Stimulated activated CD8-positive, alpha-beta memory T cell treated with anti-CD3 and anti-CD28 coated beads, Interleukin-4, amount 100 ng/mL, for 24 hours (primary cell): ENCODE results near the gene TMC5.
"Not testable (repeated sequence)": the region's sequence is repeated elsewhere in the genome, so short reads cannot be mapped to it uniquely, and the experiment has no call there.

Experiments used
- DNase-seq: peaks from one replicate; pipeline ENCODE4 v3.0.0-alpha.2; 2020; ENCODE audit warnings: low read depth

TMC5 gene

GRCh38 chr16:19406891-19407491, 10.7 kb upstream of the TMC5 start:
- DNase-seq = no peak

DNA sequence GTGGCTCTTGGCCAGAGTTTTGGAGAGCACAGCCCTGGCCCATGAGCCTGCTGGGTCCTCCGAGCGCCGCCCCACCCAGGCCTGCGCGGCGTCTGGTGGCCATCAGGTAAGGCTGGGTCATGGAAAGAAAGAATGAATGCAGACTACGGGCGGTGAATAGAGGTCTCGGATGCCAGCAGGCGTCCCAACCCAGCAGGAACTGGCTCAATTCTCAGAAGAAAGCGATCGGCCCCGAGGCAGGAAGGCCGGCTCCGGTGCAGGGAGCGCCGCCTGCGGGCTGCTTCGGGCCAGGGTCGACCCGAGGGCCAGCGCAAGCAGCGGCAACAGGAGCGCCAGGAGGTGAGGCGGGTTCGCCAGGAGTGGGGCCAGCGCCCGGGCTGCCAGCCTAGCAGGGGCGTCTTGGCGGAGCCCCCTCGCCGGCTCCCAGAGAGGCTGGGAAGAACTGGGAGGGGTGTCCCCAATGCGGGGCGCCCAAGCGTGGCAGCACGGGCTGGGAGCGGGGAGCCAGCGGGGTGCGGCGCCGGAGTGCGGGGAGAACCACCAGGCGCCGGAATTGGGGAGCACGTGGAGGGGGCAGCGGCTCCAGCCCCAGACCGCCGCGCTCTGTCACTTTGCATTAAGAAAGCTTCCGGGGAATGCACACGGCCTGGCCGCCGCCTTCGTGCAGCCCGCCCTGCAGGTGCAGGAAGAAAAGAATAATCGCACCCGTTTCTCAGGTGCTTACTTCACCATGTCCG, 7.1 kb upstream of the TMC5 start:
- no peak for DNase-seq

GRCh38 chr16:19411298-19411697, 6.4 kb upstream of the TMC5 start:
- DNase-seq = no peak

DNA sequence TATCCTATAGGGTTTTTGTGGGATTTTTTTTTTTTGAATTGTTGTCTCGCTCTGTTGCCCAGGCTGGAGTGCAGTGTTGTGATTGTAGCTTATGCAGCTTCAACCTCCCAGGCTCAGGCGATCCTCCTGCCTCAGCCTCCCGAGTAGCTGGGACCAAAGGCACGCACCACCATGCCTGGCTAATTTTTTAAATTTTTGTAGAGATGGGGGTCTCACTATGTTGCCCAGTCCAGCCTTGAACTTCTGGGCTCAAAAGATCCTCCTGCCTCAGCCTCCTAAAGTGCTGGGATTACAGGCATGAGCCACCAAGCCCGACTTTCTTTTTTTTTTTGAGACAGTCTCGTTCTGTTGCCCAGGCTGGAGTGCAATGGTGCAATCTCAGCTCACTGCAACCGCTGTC, 5.6 kb upstream of the TMC5 start:
- DNase-seq = not testable (repeated sequence)

DNA sequence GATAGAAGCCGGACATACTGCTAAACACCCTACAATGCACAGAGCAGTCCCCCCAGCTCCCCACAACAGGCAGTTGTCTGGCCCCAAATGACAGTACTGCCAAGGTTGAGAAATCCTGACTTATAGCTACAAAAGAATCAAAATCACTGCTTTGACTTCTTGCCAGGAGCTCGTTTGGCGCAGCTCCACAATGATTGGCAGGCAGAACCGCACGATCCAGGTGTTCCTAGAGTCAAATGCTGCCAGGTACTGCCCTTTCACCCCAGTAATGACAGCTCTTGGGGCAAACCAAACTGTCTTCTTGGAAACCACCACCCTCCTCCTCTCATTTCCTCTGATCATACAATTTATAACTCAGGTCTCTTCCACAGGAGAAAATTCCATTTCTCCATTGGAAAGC, 2.2 kb upstream of the TMC5 start:
- DNase-seq = no peak

GRCh38 chr16:19415918-19416317, 1.8 kb upstream of the TMC5 start:
- DNase-seq = no peak

DNA sequence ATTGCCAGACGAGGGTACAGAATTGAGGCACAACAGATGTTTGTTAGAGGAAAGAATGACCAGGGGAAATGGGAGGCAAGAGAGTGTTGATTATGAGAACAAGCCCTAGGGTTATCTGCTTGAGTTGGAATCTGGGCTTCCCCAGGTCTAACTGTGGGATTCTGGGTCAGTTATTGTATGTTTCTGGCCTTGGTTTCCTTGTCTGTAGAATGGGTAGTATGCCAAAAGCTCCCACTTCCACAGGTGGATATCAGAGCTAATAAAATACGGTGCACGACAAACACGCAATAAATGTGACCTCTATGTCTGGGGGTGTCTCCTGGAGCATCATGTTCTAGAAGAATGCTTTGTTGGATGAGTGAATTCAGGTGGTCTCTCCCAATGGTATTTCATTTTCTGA, 517 bp downstream of the TMC5 start:
- no peak for DNase-seq

DNA sequence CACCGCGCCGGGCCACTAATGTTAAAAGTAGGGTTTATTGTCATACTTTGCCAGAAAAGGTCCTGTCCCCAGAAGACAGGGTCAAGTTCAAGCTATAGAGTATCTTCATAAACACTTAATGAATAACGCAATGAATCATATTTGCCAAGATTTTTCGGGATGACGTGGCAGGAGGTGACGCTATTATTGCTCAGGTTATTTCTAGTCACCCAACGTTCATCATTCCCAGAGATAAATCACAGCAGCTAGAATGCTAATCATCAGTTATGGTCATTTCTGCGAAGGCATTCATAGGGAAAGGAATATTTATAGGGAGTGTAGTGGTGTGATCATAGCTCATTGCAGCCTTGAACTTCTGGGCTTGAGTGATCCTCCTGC, 2.0 kb downstream of the TMC5 start:
- no peak for DNase-seq

DNA sequence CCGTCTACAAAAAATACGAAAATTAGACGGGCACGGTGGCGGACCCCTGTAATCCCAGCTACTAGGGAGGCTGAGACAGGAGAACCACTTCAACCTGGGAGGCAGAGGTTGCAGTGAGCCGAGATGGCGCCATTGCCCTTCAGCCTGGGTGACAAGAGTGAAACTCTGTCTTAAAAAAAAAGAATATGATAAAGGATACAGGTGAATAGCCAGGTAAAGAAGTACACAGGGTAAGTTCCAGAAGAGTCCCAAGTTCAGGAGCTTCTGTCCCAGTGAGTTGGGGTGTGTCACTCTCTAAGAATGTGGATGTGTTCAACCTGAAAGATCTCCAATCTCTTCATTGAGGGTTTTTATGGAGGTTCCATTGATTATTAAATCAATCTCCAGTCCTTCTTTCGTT, 6.8 kb downstream of the TMC5 start:
- DNase-seq = no peak

DNA sequence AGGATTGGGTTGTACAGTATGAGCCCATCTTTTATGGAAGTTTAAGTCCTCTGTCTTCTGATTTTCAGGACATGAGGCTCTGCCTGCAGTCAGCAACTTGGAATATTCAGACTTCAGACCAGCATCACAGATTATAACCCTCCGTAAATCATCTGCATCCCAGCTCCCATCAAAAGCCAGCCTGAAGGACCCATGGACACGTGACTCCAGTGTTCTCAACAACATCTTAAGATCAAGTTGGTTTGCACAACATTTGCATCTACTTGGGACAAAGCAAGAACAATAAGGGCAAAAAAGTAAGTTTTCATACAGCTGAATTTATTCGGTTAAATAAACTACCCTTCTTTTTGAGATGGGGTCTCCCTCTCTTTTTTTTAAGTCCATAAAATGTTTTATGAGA, 12.7 kb downstream of the TMC5 start:
- DNase-seq = no peak

DNA sequence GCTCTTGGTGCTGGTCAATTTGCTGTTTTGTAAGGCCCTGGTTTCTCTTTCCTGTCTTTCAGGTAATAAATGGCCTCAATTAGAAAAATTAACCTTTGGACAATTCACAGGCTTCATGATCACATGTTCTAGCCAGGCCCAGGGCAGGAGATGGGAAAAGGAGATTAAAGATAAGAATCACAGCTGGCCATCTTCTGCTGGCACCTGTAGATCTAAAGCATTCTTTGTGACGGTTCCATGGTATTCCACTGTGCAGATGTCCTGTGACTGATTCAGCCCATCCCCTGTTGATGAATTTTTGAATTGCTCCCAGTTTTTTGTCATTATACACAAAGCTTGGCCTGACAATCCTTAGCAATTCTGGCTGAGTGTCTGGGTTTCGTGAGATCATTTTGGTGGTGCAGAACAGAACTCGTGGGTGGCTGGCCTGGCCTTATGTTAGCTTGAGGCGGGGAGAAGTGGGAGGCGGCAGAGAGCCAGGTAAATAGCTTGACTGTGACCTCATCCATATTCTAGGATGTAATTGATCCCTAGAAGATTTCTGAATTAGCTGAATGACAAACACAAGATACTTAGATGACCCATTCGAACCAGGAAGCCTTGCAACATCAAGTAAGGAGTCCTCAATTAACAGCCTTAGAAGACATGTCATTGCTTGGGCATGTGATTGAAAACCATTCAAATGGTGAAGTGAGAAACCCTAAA, 14.1 kb downstream of the TMC5 start:
- no peak for DNase-seq

- no peak for DNase-seq
Observed at GRCh38 chr16:19432429-19432828, 14.7 kb downstream of the TMC5 start.

GRCh38 chr16:19434584-19434983, 16.9 kb downstream of the TMC5 start:
- DNase-seq = no peak

DNA sequence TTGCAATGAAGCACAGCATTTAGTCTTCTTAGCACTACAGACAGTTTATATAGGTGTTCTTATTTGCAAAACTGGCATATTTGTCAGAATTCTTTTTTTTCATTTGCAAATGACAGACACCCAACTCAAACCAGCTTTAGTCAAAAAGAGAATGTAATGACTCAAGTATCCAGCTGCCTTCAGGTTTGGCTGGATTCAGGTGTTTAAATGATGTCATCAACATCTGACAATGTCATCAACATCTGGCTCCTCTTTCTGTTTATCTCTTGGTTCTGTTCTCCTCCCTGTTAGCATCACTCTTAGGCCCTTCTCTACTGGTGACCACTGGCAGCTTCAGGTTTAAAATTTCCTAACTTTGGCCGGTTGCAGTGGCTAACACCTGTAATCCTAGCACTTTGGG, 18.9 kb downstream of the TMC5 start:
- DNase-seq = no peak

DNA sequence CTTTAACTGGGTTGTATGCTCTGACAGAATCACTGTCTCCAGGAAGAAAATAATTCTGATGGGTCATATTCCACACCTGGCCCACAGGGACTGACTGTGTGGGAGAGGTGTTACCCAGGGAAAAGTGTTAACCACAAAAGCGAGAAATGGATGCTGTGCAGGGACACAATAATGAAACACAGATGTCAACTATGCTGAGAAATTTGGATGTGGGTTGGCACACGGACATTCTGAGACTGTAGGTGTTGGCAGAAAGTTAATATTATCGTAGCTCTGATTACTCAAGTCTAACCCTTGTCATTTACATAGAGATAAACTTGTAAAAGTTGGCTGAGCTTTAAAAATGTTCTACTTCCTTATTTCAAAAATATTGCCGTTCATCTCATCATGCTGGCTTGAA, 19.6 kb downstream of the TMC5 start:
- no peak for DNase-seq

DNA sequence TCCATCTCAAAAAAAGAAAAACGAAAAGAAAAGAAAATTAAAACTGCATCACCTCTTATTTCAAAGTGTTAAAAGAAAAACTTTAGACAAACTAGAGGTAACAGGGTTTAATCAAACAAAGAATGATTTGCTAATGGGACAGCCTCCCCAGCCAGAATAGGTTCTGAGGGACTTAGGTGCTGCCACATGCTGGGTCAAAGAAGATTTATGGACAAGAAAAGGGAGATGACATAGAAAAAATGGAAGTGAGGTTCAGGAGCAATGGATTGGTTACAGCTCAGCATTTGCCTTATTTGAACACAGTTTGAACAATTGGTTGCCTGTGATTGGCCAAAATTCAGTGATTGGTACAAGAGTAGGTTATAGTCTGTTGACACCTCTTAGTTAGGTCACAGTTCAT, 21.1 kb downstream of the TMC5 start:
- no peak for DNase-seq

- no peak for DNase-seq
Observed at GRCh38 chr16:19439483-19439882, 21.8 kb downstream of the TMC5 start.

- DNase-seq = no peak
Observed at GRCh38 chr16:19443659-19444058, 26.0 kb downstream of the TMC5 start.

- no peak for DNase-seq
Observed at GRCh38 chr16:19446300-19446846, 28.7 kb downstream of the TMC5 start.

- no peak for DNase-seq
Observed at GRCh38 chr16:19446886-19447285, 29.2 kb downstream of the TMC5 start.

- no peak for DNase-seq
Observed at GRCh38 chr16:19450186-19450585, 32.5 kb downstream of the TMC5 start.

DNA sequence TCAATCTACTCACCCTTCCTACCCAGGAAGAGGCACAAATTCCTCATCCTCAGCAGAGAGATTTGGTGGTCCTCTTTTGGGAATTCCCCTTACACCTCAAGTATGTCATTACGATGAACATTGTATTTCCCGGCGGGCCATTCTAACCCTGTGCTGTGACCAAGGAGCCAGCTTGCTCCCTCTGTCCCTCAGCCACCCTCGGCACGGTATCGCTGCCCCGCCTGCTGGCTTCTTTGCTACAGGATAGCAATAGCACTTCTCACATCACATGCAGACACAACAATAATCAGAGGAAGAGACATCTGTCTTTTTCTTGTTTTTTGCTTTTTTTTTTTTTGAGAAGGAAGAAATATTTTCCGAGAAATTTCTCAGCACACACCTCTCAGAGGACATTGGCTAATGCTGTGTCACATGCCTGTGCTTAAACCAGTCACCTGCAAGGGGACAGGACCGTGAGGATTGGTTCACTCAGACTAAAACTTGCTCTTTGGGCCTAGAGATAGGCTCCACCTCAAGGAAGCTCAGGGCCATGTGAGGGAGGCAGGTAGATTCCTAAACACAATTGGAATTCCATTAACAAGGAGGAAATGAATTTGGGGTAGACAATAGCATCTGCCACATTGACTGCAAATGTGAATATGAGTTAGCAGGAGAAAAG, 41.2 kb downstream of the TMC5 start:
- no peak for DNase-seq

GRCh38 chr16:19460397-19460796, 42.7 kb downstream of the TMC5 start:
- DNase-seq = no peak
